Measurements from ENCODE around the gene COL6A6. TPM values are rescaled to one million over a fixed set of nuclear protein-coding genes. Genes with fewer than 3 reads are reported as not detected.

The COL6A6 gene
- total RNA-seq (1 to 10 TPM in 6 of 10 donors, under 1 TPM in 4; 0.30 to 2.5 (median 1.1) TPM), polyA plus RNA-seq (1 to 10 TPM; 1.1 to 2.2 TPM)
- long read RNA-seq, donor 1, partial matches to known transcripts: 1 of 1 reads
- long read RNA-seq, donor 1, other reads (novel, unspliced or antisense): 0 of 1 reads
- long read RNA-seq, donor 2, partial matches to known transcripts: 0 of 4 reads
- long read RNA-seq, donor 2, other reads (novel, unspliced or antisense): 4 of 4 reads
- long read RNA-seq, donor 3, partial matches to known transcripts: 1 of 1 reads
- long read RNA-seq, donor 3, other reads (novel, unspliced or antisense): 0 of 1 reads

GRCh38 chr3:130516645-130517512 is at the start of gene COL6A6:
COL6A6 (plus strand) TSS chr3:130517177; CDS start chr3:130560365, 43,188 bp downstream.
- Histone ChIP-seq H3K9me3 (peaks cover 0 to 4% (median 0%) of the 10 kb centered on the region in 11 donors), H3K4me3 (peak within 1 kb of the TSS in 9 of 10 donors; percentile 20 to 47 (median 37)), H3K27ac (peak within 1 kb of the TSS in 4 of 10 donors; percentile 6 to 50 (median 40)), H3K4me1 (peaks cover 0 to 6% (median 0%) of the 10 kb centered on the region in 9 donors), H3K36me3 (no peaks in the 10 kb centered on the region), H3K27me3 (peaks cover 0 to 65% (median 49%) of the 10 kb centered on the region in 7 donors)
- DNase-seq: peak in 1 of 2 donors; percentile 22
- TF ChIP-seq, protein P1, sequence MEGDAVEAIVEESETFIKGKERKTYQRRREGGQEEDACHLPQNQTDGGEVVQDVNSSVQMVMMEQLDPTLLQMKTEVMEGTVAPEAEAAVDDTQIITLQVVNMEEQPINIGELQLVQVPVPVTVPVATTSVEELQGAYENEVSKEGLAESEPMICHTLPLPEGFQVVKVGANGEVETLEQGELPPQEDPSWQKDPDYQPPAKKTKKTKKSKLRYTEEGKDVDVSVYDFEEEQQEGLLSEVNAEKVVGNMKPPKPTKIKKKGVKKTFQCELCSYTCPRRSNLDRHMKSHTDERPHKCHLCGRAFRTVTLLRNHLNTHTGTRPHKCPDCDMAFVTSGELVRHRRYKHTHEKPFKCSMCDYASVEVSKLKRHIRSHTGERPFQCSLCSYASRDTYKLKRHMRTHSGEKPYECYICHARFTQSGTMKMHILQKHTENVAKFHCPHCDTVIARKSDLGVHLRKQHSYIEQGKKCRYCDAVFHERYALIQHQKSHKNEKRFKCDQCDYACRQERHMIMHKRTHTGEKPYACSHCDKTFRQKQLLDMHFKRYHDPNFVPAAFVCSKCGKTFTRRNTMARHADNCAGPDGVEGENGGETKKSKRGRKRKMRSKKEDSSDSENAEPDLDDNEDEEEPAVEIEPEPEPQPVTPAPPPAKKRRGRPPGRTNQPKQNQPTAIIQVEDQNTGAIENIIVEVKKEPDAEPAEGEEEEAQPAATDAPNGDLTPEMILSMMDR (IDR thresholded peaks at IDR 0.05): no peak
- ATAC-seq: peak in 6 of 8 donors; percentile 34 to 68 (median 42)
- intact Hi-C loops (cut with DNase I): no loop called here
- 1 to 2% methylated on average over 56 to 58 of the region's 58 CpGs for WGBS, 2 donors

DNA sequence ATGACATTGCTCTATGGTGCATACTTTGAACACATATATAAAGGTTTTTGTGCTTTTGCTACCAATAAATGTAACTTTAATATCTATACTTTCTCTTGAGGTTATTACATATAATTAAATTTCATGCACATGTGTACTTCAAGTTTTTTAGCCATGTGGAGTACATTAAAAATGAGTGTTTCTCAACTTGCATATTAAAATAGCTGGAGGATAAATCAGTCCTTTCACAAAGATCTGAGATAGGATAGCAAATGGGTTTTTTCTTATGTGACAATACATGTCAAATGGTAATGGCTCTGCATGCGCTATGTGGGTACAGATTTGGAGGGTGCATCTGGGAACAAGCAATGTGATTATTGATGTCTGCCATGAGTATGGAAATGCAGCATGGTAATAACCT is 48.7 kb upstream of the COL6A6 start:
- no peaks in the 10 kb centered on the region for H3K4me1 ChIP-seq
- no peak overlapping the region for H3K27ac ChIP-seq
- ATAC-seq: no peak
- 97 to 100% methylated on average over 1 of the region's 1 CpG for WGBS, 2 donors
- no peaks in the 10 kb centered on the region for H3K9me3 ChIP-seq
- no peak for DNase-seq
- intact Hi-C loops (cut with DNase I): no loop called here
- no peaks in the 10 kb centered on the region for H3K36me3 ChIP-seq
- H3K4me3 ChIP-seq: no peak overlapping the region
- H3K27me3 ChIP-seq: no peaks in the 10 kb centered on the region
- TF ChIP-seq, protein P1 (IDR thresholded peaks at IDR 0.05): no peak

- H3K9me3 ChIP-seq: peaks cover 0 to 6% (median 0%) of the 10 kb centered on the region in 11 donors
- H3K4me3 ChIP-seq: no peak overlapping the region
- ATAC-seq: no peak
- H3K4me1 ChIP-seq: no peaks in the 10 kb centered on the region
- DNase-seq: no peak
- H3K27ac ChIP-seq: no peak overlapping the region
- no peaks in the 10 kb centered on the region for H3K36me3 ChIP-seq
- no peaks in the 10 kb centered on the region for H3K27me3 ChIP-seq
- intact Hi-C loops (cut with DNase I): no loop called here
- TF ChIP-seq, protein P1 (IDR thresholded peaks at IDR 0.05): no peak
- WGBS, 2 donors: 50 to 62% methylated on average over 3 of the region's 3 CpGs
These were observed 46.9 kb upstream of the COL6A6 start for GRCh38 chr3:130470126-130470525.

GRCh38 chr3:130473416-130473815 is 43.6 kb upstream of the COL6A6 start:
- no peak for ATAC-seq
- 45 to 61% methylated on average over 2 of the region's 2 CpGs for WGBS, 2 donors
- intact Hi-C loops (cut with DNase I): no loop called here
- Histone ChIP-seq H3K36me3 (no peaks in the 10 kb centered on the region), H3K4me3 (no peak overlapping the region), H3K27me3 (no peaks in the 10 kb centered on the region), H3K9me3 (peaks cover 0 to 10% (median 0%) of the 10 kb centered on the region in 11 donors), H3K27ac (no peak overlapping the region), H3K4me1 (no peaks in the 10 kb centered on the region)
- DNase-seq: no peak
- TF ChIP-seq, protein P1 (IDR thresholded peaks at IDR 0.05): no peak
